ENCODE data around the gene CMAS.
"Not testable (repeated sequence)": the region's sequence is repeated elsewhere in the genome, so short reads cannot be mapped to it uniquely, and the experiment has no call there.

Gene CMAS

DNA sequence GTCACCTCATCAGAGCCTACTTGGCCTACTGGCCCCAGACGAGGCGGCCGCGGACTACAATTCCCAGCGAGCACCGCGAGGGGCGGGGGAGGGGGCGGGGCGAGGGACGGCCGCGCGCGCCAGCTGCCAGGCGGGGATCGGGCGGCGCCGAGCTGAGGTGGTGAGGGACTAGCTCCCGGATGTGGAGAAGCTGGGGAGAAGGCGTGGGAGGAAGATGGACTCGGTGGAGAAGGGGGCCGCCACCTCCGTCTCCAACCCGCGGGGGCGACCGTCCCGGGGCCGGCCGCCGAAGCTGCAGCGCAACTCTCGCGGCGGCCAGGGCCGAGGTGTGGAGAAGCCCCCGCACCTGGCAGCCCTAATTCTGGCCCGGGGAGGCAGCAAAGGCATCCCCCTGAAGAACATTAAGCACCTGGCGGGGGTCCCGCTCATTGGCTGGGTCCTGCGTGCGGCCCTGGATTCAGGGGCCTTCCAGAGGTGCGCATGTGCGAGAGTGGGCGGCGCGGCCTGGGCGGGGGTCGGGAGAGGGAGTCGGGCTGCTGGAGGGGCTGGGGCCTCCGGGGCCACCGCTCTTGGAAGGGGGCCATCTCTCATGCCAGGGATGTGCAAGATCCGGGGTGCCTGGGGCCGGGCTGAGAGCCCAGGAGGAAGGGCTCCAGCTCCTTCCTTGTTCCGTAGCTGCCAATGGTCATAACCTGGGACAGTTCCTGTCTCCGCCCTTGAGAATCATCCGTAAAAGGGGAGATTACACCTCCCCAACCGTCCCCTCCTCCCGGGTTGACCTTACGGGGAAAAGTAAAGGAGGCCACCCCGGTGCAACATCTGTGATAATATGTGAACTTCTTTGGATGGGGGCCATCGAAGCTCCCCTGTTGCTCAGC, at the start of gene CMAS:
Gene CMAS, plus strand, starts transcription at position 129 of the 878 bp plus-strand sequence. Its CDS starts 86 bp downstream, at position 215.
- peak; percentile 75 for DNase-seq (ENCODE audit: low read depth)

DNA sequence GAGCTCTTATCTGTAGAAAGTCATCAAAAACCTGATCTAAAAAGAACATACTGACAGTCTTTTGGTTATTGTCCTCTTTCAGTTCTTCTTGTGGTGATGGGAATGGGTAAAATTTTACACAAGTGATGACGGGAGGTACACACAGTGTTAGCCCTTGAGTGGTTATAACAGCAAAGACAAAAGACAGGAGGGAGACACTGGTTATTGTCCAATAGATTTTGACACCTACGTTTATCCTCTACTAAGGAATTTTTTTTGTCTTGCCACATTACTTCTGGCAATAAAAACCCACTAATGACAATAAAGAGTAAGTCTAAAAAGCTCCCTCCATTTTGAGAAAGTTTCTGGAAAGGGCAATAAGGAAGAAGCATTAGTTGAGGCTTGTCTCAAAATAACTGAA, 47.7 kb upstream of the CMAS start:
- no peak for DNase-seq (ENCODE audit: low read depth)

DNA sequence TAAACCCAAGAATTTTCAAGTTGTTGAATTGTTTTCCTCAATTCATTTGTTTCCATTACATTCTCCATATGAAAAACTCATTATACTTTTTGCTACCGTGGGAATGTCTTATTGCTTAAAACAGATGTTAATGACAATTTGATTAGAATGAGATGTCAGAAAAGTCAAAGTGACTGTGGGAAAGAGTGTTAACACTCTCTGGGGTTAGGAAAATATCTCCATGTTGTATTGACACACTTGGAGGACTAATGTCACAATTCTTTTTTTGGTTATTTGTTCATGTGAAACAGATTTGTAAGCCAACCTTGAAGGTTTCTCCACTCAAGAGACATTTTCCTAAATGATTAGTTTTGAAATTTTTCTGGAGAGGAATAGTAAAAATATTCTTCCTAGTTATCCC, 47.2 kb upstream of the CMAS start:
- DNase-seq (ENCODE audit: low read depth): no peak

DNA sequence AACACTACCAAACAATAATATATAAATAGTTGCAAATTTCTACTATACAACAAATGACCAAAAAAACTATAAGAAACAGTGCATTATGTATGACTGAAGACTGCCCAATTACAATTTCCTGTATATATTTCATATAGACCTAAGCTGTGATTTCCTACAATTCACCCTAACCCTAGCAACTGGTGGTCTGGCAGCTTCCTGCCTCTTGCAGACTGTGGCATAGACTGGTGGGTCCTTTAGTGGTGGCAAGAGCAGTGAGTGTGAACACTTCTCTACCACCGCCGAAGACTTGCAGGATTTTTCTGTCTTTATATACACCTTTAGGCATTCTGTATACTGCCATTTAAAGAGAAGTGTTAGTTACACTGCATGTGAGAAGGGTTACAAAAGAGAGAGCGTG, 43.6 kb upstream of the CMAS start:
- DNase-seq (ENCODE audit: low read depth): no peak

DNA sequence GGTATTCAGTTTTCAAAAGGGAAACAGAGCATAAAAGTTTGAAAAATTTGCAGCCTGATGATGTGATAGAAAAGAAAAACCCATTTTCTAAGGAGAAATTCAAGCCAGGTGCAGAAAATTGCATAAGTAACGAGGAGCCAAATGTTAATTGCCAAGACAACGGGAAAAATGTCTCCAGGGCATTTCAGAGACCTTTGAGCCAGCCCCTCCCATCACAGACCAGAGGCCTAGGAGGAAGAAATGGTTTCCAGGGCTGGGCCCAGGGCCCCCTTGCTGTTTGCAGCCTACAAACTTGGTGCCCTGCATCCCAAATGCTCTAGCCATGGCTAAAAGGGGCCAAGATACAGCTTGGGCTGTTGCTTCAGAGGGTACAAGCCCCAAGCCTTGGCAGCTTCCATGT, 38.2 kb upstream of the CMAS start:
- DNase-seq (ENCODE audit: low read depth): not testable (repeated sequence)

DNA sequence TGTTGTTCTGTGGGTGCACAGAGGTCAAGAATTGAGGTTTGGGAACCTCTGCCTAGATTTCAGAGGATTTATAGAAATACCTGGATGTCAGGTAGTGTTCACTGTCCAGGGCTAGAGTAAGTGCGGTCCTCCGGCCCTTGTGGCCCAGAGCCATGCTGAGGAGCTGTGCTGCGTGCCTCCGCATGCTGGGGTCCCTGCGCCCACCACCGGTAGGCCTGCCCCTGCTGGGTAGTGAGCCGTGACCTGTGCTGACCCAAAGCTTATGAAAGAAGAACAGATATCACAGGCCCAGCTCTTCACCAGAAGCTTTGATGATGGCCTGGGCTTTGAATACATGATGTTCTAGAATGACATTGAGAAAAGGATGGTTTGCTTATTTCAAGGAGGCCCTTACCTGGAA, 37.8 kb upstream of the CMAS start:
- DNase-seq (ENCODE audit: low read depth): no peak

DNA sequence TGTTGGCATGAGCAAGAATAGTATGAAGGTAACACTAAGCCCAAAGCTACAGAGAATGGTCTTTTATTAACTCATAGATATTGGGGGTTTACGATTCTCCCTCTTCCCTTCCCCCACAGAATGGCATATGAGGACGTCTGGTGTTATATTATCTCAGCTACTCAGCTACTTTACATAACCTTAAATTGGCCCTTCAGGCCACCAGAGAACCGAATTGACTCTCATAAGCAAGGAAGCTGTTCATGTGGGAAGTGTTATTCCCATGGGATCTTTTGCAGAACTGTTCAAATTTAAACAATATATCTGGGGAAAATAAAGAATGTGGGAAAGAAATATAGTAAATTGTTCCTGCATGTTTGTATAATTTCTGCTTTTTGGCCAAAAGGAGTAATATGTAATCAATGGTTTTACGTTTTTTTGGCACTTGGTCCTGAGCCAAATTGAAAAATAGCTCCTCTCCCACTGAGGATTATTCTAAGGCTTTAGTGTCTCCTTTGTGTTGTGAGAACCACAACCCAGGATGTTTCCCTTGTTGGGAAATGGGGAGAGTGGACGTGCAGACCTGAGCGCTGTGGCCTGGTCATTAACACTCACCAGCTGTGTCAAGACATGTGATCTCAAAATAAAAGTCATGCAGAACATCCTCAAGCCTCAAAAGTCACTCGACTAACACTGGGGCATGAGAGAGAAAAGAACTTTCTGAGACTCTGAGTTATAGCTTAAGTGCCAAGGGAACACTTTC, 31.8 kb upstream of the CMAS start:
- DNase-seq (ENCODE audit: low read depth): no peak

DNA sequence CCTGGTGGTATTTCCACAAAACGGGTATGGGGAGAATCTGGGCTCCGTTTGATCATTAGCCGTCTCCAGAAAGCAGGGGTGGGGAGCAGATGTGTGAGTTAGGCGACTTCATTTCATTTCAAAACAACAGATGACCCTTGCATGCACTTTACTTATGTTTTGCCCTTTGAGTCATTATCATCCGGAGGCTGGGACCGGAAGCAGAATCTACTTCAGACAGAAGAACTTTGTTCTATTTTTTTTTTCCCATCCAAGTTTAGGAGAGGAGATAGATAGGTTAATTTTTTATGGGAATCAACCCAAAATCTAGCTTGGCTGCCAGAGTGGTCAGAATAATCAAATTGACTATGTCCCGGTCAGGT, 31.3 kb upstream of the CMAS start:
- DNase-seq (ENCODE audit: low read depth): no peak

DNA sequence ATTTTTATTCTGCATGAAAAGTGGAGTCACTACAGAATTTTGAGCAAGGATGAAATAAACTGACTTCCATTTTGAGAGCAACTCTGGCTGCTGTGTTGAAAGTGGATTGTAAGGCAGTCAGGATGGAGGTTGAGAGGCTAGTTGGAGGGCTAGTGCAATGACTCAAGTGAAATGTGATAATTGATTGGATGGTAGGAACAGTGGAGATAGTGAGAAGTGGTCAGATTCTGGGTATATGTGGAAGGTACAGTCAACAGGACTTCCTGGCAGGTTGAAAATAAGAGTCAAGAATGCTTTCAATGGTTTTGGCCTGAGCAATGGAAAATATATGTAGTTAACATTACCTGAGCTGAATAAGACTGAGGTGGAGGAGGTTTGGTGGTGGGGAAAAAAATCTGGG, 29.0 kb upstream of the CMAS start:
- no peak for DNase-seq (ENCODE audit: low read depth)

DNA sequence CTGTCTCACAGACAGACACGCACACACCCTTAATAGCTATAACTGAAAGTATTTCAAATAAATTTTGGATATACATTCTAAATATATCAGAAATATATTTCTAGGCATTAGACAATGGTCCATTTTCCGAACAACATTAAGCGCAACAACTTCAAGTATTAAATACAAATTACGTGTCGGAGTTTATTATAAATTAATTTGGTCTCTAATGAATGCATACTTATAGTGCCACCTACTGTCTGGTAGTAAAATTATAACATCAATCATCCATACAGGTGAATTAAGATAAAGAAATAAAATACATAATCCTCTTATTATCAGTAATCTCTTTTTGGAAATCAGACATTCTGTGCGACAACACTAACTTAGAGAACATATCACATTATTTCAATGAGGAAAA, 27.2 kb upstream of the CMAS start:
- DNase-seq (ENCODE audit: low read depth): no peak

DNA sequence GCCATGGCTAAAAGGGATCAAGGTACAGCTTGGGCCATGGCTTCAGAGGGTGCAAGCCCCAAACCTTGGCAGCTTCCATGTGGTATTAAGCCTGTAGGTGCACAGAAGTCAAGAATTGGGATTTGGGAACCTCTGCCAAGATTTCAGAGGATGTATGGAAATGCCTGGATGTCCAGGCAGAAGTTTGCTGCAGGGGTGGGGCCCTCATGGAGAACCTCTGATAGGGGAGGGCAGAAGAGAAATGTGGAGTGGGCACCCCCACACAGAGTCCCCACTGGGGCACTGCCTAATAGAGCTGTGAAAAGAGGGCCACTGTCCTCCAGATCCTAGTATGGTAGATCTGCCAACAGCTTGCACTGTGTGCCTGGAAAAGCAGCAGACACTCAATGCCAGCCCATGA, 22.5 kb upstream of the CMAS start:
- not testable (repeated sequence) for DNase-seq (ENCODE audit: low read depth)

DNA sequence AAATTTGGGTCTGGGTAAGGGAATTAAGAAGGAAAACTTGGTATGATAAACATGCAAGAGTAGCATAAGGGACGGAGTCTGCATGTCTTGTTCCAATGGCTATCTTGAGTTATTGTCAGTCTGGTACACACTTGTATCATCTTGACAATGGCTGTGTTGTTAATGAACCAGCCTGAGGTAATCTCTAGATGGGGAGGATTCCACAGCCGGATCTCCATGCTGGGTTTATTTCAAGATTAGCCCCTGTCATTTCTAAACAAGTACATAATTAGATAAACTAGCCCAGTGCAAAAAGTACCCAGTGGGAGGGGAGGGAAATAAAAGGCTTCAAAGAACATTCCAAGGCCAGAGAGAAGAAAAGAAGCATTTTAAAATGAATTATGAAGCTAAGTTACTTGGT, 16.5 kb upstream of the CMAS start:
- no peak for DNase-seq (ENCODE audit: low read depth)

DNA sequence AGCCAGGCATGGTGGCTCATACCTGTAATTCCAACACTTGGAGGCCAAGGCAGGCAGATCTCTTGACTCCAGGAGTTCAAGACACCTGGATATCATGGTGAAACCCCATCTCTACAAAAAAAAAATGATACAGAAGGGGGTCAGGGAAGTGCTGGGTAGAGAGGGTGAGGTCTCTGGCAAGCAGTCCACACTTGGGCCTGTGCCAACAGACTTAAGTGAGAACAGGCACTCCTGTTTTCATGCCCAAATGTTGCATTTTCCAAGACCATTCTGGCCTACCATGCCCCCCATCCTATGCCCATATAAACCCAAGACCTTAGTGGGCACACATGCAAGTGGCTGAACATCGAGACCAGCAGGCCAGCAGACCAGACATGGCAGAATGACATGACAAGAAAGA, 16.0 kb upstream of the CMAS start:
- no peak for DNase-seq (ENCODE audit: low read depth)

DNA sequence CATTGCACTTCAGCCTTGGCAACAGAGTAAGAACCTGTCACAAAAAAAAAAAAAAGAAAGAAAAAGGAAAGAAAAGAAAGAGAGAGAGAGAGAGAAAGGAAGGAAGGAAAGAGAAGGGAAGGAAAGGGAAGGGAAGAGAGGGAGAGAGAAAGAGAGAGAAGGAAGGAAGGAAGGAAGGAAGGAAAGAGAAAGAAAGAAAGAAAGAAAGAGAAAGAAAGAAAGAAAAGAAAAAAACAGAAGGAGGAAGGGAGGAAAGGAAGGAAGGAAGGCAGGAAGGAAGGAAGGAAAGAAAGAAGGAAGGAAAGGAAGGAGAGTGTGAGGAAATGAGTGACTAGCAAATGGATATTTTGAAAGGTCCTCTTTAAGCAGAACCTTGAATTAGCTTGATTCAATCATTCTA, 13.3 kb upstream of the CMAS start:
- no peak for DNase-seq (ENCODE audit: low read depth)

DNA sequence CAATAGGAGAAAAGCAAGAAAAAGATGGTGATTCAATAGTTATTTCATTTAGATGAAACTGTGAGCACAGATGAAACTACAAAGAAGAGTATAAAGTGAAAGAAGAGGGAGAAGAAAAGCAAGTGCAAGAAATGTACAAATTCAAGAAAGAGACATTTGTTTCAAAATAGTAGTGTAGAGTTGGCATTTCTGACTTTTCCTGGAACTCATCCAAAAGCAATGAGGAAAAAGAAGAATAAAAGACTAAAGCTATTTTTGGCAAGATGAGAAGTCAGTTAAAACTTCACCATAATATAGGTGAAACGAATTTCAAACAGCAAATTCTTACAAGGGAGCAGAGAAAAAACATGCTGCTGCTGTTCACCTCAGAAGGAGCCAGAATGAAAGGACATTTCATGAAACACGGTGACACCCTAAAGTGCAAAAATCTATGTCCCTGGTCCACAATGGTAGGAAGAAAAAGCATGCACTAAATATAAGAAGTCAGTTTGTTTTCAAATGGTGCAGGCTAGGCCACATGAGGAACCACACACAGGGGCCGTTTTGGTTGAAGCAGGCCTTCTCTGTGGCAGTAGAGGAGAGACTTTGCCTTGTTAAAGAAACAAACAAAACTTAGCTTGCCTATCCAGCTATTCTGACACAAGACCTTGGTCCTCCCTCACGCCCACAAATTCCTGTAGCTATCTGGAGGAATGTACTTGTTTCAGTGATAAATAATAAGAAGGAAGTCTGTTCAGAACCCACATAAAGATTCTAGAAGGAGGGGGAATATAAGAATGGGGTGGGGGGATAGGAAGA, 11.1 kb upstream of the CMAS start:
- no peak for DNase-seq (ENCODE audit: low read depth)

DNA sequence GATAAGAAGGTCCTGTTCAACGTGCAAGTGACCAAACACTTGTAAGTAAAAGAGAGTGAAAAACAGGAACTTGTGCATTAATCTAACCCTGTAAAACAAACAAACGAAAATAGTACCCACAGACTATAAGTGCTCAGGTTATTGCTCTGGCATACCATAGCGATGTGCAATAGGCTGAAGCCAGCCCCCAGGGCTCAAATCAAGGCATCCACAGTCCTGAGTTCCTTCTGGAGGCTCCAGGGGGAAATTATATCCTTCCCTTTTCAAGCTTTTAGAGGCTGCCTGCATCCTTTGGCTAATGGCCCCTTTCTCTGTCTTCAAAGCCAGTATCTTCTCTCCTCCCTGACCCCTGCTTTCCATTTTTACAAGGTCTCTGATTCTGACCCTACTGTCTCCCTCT, 8.1 kb upstream of the CMAS start:
- DNase-seq (ENCODE audit: low read depth): no peak

DNA sequence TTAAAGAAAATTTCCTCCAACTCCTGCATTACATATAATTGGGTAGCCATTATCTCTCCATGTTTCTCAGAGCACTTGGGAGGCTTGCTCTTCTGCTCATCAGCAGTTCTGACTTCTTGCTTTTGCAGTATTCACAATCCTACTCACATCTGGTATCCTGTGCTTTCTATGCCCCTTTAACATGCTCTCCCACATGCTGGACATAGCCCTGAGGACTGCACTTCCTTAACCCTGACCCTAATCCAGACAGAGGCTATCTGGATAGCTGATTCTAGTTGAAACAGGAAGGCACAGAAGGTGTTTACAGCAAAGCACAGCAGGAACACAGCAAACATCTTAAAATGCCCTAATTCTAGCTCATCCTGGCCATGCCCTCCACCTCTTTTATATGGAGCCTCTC, 7.3 kb upstream of the CMAS start:
- DNase-seq (ENCODE audit: low read depth): no peak

DNA sequence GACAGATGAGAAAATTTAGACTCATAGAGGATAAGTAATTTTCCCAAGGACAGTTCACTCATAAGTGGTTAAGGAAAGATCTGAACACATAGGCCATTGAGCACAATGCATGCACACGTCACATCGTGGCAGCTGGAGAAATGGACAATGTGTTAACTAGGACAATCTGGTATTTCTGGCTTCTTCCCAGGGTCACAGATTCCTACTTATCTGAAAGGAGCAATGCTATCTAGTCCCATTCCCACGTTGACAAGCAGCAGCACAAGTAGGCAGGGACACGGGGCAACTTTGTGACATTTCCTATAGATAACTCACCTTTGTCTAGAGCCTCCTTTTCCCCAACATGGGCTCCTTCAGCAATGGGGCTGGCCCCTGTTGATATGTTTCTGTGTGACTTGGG, 6.7 kb upstream of the CMAS start:
- DNase-seq (ENCODE audit: low read depth): no peak

DNA sequence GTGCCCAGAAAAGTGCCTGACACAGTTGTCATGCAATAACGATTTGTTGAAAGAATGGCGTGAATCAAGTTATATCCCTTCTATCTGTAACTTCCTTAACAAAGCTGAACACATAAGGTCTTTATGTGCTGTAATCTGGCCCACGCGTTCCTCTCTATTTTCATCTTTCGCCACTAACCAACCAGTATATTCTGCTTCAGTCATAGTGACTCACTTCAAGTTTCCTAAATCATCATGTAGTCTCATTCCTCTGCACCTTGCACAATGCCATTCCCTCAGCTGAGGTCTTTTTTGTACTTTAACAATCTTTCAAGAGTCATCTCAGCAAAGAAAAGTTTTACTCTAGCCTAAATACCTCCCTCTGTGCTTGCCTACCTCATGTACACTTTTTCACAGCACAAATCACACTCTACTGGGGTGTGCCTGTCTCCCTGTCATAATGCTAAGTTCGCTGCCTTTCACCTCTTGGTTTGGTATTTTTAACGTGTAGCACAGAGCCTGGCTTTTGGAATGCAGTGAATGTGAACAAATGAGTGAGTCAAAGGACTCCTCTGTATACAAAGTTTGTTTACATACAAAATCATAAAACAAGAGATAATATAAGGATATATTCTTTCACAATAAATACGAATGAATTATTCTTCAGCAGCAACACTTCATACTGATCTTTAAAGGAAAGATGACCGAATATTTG, 2.9 kb upstream of the CMAS start:
- DNase-seq (ENCODE audit: low read depth): no peak

DNA sequence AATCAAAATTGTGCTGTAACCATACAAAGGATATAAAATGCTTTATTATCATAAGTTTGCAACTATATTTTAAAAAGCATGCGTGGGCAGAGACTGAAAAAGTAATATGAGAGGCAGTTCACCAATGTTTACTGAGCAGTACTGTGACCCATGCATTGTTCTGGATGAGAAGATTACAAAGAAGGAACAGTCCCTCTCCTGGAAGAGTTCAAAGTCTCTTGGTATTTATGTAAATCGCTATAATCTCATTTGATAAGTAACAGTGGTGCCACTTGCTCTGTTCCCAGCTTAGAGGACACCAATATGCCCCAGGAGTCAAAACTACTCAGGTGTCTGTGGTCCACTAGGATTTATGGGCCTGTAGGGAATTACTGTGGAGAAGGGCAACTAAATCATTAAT, 2.1 kb upstream of the CMAS start:
- no peak for DNase-seq (ENCODE audit: low read depth)

DNA sequence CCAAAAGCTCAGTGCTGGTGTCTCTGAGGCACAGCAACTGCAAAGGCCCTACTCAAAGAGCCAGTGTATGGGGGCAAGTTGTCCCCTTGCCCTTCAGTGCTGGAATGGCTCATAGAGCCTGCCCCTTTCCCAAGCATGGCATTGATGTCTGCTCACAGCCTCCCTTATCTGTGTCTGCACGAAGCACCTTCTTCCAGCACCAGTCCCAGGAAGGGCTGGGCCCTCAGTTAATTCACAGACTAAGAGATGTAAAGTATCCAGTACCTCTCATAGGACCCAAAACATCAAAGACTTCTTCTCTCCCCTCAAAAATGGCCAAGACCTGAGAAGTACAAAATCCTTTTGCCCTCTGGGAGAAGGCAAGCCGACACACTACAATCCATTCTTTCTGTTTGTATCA, 1.6 kb upstream of the CMAS start:
- DNase-seq (ENCODE audit: low read depth): no peak

DNA sequence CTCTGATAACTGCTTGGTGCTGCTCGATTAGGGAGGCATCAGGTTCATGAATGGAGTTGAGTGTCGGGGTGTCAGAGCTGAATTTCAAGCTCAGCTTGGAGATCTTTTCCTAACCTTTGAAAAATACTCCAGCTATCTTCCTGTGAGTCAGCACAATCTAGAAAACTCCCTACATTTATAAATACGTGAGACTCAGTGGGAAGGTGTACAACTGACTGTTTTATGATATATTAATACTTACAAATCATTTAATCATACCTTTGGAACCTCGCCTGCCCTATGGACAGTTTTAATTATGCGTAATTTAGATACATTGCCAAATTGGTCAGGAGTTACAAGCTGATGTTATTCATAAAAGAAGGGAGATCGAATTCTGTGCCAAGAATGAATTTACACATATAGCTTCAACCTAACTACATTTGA, 961 bp downstream of the CMAS start:
- DNase-seq (ENCODE audit: low read depth): no peak

Measured in activated T-cell treated with anti-CD3 and anti-CD28 coated beads for 24 hours (primary cell).